Activated CD8-positive, alpha-beta memory T cell treated with anti-CD3 and anti-CD28 coated beads, Interleukin-2, amount 50 U/mL, for 4 hours (primary cell): ENCODE results near the gene SYNPO.

Source experiments
- DNase-seq: peaks from one replicate; pipeline ENCODE4 v3.0.0-alpha.2; 2020

Gene SYNPO

DNA sequence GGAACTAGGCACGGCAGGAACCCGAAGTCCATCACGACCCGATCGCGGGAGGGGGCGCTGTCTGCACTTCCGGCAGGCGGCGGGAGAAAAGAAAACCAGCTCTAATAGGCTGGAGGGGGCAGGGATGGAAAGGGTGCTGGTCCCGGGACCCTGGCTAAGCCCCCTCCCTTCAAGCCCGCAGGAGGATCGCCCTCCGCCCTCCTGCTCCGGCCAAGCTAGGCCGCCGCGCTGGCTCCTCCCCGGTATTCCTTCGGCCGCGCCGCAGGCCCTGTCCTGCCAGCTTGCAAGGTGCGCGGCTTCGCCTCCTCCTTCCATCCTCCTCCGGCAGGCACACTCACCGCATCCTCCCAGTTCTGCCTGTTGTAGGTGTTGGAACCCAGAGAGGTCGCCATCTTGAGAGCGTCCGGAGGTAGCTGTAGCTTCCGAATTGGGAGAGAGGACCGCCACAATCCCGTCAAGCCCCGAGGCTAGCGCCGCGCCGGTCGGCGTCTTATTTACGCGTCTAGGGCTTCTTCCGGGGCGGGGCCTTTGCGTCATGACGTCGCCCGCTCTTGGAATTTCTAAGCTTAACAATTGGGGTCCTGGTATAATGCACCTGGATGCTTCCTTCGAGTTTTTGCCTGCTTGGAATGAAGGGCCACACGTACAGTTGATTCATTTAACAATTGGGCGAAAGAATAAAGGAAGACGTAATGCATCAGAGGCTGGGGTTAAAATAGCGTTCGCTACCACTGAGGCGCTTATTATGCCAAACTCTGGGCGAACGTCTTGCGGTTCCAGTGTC, 60.3 kb downstream of the SYNPO start, which contains the start of gene RBM22:
Gene RBM22, minus strand, starts transcription at position 469 of the 784 bp plus-strand sequence. Its CDS starts 77 bp downstream, at position 392.
- peak; percentile 92 for DNase-seq

DNA sequence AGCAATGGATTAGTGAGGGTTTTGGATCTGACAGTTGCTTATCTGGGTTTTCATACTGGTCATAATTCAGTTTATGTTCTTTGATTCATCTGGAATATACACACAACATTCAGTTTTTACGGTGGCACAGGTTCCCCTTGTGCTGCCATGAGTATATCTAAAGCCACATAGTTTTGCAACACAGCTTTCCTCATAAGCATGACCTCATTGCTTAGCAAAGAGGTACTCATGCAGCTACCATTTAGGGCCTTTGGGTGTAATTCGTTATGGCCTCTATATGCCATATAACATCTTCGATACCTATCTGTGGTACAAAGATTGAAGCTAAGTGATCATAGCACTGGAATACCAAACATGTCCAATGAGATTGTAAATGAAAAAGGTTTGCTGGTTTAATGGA, 63.3 kb downstream of the SYNPO start:
- no peak for DNase-seq

DNA sequence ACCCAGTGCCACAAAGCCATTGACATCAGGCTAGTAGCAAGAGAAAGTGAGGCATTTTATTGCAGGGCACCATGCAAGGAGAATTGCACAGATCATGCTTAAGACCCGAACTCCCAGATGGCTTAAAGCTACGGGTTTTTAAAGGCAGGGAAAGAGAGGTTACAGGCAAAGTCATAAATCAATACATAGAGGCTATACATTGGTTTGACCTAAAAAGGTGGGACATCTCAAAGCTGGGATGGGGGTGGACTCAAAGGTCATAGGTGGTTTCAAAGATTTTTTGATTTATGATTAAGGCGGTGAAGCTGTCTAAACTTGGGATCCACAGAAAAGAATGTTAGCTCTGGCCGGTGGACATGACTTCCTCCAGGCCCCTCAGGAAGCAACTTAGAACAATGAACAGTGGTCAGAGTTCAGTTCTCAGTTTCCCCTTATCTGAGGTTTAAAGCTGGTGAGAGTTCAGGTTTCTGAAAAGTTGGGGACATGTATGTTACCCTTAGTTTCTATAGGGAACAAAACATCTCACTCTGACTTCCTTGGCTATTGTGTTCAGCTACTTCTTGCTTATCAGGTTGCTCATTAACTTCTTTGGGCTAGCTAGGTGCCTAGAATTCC, 66.4 kb downstream of the SYNPO start:
- DNase-seq, result no peak
